Transverse colon (tissue), 4 donors: ENCODE results near the gene RNF13. TPM values are rescaled to one million over a fixed set of nuclear protein-coding genes. Genes with fewer than 3 reads are reported as not detected.

Experiments used
- DNase-seq: peaks from one replicate; pipeline ENCODE4 v3.0.0-alpha.2; 2019
- H3K27ac ChIP-seq, 4 donors: fragments of 200-600 bp; sonication (generic); 2 replicates each; pipeline ENCODE4 v1.5.1; 2016 to 2018; ENCODE audit warnings: inconsistent platforms in 4 of 4
- H3K27me3 ChIP-seq: fragments of 200-600 bp; sonication (generic); 2 replicates; pipeline ENCODE4 v1.5.1; 2017; ENCODE audit warnings: inconsistent platforms
- H3K36me3 ChIP-seq, 4 donors: fragments of 200-600 bp; sonication (generic); 2 replicates each; pipeline ENCODE4 v1.5.1; 2017 to 2019; ENCODE audit warnings: inconsistent platforms in 4 of 4
- H3K4me1 ChIP-seq, 4 donors: fragments of 200-600 bp; sonication (generic); 2 replicates each; pipeline ENCODE4 v1.5.1; 2017 to 2020; ENCODE audit warnings: inconsistent platforms in 4 of 4
- H3K4me3 ChIP-seq, 4 donors: fragments of 200-600 bp; sonication (generic); 1 replicate in 1 of 4; 2 replicates in 3 of 4; pipeline versions ENCODE4 v1.5.1 to v1.6.1; 2017 to 2019; ENCODE audit warnings: inconsistent platforms in 4 of 4
- H3K9me3 ChIP-seq, 2 donors: fragments of 200-600 bp; sonication (generic); 2 replicates each; pipeline ENCODE4 v1.5.1; 2017 to 2019; ENCODE audit warnings: inconsistent platforms in 2 of 2
- EP300 ChIP-seq: sonication (generic); formaldehyde crosslinking; IDR thresholded peaks from one replicate; pipeline ENCODE4 v1.6.1; 2017; ENCODE audit warnings: antibody characterized with exemption, low read depth
- POLR2A ChIP-seq: fragments of 450-650 bp; IDR thresholded peaks from one replicate; pipeline ENCODE4 v1.6.1; 2016; ENCODE audit warnings: antibody characterized with exemption, mild to moderate bottlenecking, moderate library complexity
- POLR2AphosphoS5 ChIP-seq, 3 donors: sonication (generic); formaldehyde crosslinking; IDR thresholded peaks; one replicate each; pipeline ENCODE4 v1.6.1; 2016; ENCODE audit warnings: antibody characterized with exemption in 3 of 3
- WGBS, 2 donors: methylation state at CpG; one replicate each; pipeline ENCODE4 v1.1.5; 2018; ENCODE audit warnings: low coverage in 1 of 2; 5-methylcytosine and 5-hydroxymethylcytosine counted together
- in situ Hi-C, 4 donors: fragments of 200-750 bp; cut with MboI; loops; one replicate each; pipeline versions ENCODE4 v1.15.0 to v1.15.1; 2017; ENCODE audit warnings: low sequenced_read_pairs in 3 of 4, low pct_ligation_motif_present in 1 of 4, low pct_unique_long_range_greater_than_20kb in 1 of 4
- intact Hi-C: fragments of 100-400 bp; cut with DNase I; formaldehyde crosslinking; loops from one replicate; pipeline ENCODE4 v1.15.1; 2023; ENCODE audit warnings: low total_unique reads
- small RNA-seq, 4 donors: library from RNA; depleted of rRNA; stranded (forward); fragments of <200 nt; gene quantifications; one replicate each; pipeline ENCODE3, GENCODE V24; 2016
- total RNA-seq, 4 donors: library from RNA; depleted of rRNA; stranded (reverse); fragments of >200 nt; gene quantifications; one replicate each; pipeline ENCODE4 v1.1.0, GENCODE V29; 2016
- TF ChIP-seq, protein P1 (sequence below), 5 experiments: fragments of 200-600 bp in 3 of 5; fragments of 450-650 bp in 2 of 5; sonication (generic) in 3 of 5; IDR thresholded peaks; 1 replicate in 2 of 5; 2 replicates in 3 of 5; pipeline ENCODE4 v1.5.1; 2016 to 2017; ENCODE audit warnings: antibody characterized with exemption in 5 of 5, inconsistent platforms in 3 of 5, mild to moderate bottlenecking in 2 of 5, moderate library complexity in 1 of 5

Gene RNF13
- total RNA-seq, 4 donors from 2014 or later: 18.3 to 68.6 (median 42.8) TPM

DNA sequence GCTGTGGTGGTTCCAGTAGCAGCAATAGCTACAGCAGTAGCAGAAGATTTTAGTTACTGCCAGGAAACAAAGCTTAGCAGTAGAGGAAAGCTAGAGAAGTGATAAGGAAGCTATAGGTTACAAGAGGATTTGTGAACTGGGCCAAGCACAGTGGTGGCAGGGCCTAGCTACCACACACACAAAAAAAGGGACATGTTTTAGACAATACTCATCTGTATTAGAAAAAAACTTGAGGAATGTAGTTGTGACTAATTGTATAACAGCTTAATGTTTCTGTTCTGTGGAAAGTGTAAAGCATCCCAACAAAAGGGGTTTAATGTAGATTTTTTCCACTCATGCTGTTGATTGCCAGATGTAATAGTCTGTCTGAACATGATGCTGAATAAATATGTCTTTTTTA is 187.6 kb downstream of the RNF13 start:
- no peak for DNase-seq
- TF ChIP-seq POLR2AphosphoS5 (IDR thresholded peaks at IDR 0.05) (no peak), EP300 (no peak), POLR2A (no peak)
- TF ChIP-seq, protein P1, sequence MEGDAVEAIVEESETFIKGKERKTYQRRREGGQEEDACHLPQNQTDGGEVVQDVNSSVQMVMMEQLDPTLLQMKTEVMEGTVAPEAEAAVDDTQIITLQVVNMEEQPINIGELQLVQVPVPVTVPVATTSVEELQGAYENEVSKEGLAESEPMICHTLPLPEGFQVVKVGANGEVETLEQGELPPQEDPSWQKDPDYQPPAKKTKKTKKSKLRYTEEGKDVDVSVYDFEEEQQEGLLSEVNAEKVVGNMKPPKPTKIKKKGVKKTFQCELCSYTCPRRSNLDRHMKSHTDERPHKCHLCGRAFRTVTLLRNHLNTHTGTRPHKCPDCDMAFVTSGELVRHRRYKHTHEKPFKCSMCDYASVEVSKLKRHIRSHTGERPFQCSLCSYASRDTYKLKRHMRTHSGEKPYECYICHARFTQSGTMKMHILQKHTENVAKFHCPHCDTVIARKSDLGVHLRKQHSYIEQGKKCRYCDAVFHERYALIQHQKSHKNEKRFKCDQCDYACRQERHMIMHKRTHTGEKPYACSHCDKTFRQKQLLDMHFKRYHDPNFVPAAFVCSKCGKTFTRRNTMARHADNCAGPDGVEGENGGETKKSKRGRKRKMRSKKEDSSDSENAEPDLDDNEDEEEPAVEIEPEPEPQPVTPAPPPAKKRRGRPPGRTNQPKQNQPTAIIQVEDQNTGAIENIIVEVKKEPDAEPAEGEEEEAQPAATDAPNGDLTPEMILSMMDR (IDR thresholded peaks at IDR 0.05): no peak
- Histone ChIP-seq H3K27me3 (no peaks in the 10 kb centered on the region), H3K36me3 (no peaks in the 10 kb centered on the region), H3K4me1 (no peaks in the 10 kb centered on the region), H3K27ac (no peak overlapping the region), H3K4me3 (no peak overlapping the region), H3K9me3 (no peaks in the 10 kb centered on the region)
- intact Hi-C loops (no loop called here), in situ Hi-C loops (no loop called here)

DNA sequence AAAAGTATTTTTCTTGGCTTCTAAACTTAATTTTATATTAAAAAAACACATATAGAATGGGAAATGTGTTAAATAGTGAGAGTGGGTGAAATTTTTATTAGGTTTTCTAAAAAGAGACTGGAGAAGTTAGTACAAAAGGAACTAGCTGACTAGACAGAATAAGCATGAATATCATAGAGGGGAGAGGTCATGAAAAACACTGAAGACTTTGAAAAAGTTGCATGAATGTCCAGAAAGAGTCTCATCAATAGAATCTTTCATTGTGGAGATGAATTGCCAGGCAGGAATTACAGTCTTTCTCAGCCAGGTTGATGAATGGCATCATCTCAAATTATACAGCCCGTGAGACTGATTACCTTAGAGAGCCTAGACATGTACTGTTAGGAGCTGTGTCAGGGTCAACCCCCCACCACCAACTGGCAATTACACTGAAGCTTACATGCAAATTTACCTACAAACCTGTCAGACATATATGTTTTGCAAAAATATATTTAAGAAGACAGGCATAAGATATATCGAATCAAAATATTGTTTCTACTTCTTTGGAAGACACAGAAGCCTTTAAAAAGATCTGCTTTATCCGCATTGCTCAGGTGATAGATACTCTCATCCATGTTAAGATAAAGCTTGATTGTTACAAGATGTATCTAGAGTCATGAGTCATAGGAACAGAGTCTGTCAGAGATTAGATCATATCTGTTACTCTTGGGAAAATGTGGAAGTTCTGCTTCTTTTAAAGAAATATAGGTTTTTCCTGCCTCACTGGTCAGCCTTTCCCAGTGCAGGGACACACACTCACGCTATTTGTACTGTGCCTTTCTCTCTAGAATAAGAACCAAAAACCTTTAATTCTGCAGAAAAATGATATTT is 192.5 kb downstream of the RNF13 start:
- no peak overlapping the region for H3K4me3 ChIP-seq
- H3K36me3 ChIP-seq: no peaks in the 10 kb centered on the region
- H3K9me3 ChIP-seq: no peaks in the 10 kb centered on the region
- H3K4me1 ChIP-seq: no peaks in the 10 kb centered on the region
- intact Hi-C loops: no loop called here
- DNase-seq: no peak
- H3K27ac ChIP-seq: no peak overlapping the region
- H3K27me3 ChIP-seq: no peaks in the 10 kb centered on the region
- WGBS, 2 donors: 55 to 83% methylated on average over 4 of the region's 4 CpGs
- in situ Hi-C loops: no loop called here
- no peak for TF ChIP-seq POLR2A
- TF ChIP-seq POLR2AphosphoS5 (IDR thresholded peaks at IDR 0.05): no peak
- TF ChIP-seq EP300: no peak
- TF ChIP-seq, protein P1 (IDR thresholded peaks at IDR 0.05): no peak

DNA sequence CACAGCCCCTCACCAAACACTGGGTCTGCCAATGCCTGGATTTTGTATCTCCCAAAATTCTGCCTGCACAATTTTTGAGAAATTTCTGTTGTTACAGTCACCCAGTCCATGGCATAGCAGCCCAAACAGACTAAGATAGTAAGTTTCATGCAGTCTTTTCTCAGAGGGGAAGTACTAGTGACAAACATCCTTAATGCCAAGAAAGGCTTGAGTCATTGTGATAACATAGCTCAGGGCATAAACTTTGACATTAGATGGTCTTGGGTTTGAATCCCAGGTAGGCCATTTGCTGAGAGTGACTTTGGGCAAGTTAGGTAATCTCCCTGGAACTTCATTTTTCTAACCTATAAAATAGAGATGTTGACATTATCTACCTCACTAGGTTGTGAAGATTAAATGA is 193.8 kb downstream of the RNF13 start:
- in situ Hi-C loops: no loop called here
- Histone ChIP-seq H3K36me3 (no peaks in the 10 kb centered on the region), H3K9me3 (no peaks in the 10 kb centered on the region), H3K4me1 (no peaks in the 10 kb centered on the region), H3K4me3 (no peak overlapping the region), H3K27me3 (no peaks in the 10 kb centered on the region), H3K27ac (no peak overlapping the region)
- no peak for DNase-seq
- TF ChIP-seq, protein P1 (IDR thresholded peaks at IDR 0.05): no peak
- TF ChIP-seq EP300 (no peak), POLR2AphosphoS5 (IDR thresholded peaks at IDR 0.05) (no peak), POLR2A (no peak)
- intact Hi-C loops: no loop called here

Small RNA genes lying within 50 kb of the gene (small RNA-seq; reads per million reads assigned to genes)
- gene RNU6-507P: 0 reads per million in 4 donors
- 0 reads per million in 4 donors for gene RNU6-720P

Other genes starting within 250 kb of the RNF13 start
- gene WWTR1, start 155.2 kb upstream of the RNF13 start, total RNA-seq: 10 to 100 TPM; 40.3 to 80.4 (median 67.6) TPM
- gene COMMD2, start 60.7 kb upstream of the RNF13 start, total RNA-seq: 10 to 100 TPM; 11.3 to 20.2 (median 16.1) TPM
- not detected for gene ANKUB1, start 20.7 kb upstream of the RNF13 start, total RNA-seq
- 10 to 100 TPM; 14.1 to 49.1 (median 42.6) TPM for gene PFN2, start 157.7 kb downstream of the RNF13 start, total RNA-seq